Measurements from ENCODE around the gene ITFG2. TPM values are rescaled to one million over a fixed set of nuclear protein-coding genes. Genes with fewer than 3 reads are reported as not detected.

ITFG2 gene
- total and polyA plus RNA-seq, 2 donors (not counting 3 experiments of a cell fraction or from before 2014, with no cell fraction given): 25.0 to 31.9 TPM

- no peak overlapping the region for H3K4me2 ChIP-seq (ENCODE audit: insufficient read depth, low read length)
- no peaks in the 10 kb centered on the region for H3K4me1 ChIP-seq (ENCODE audit: control insufficient read depth, extremely low read depth, insufficient read depth, low read length)
- dilution Hi-C loops (cut with MboI; ENCODE audit: extremely low pct_ligation_motif_present, low sequenced_read_pairs) (no loop called here), intact Hi-C loops (cut with micrococcal nuclease) (no loop called here)
- DNase-seq (ENCODE audit: low read depth, low spot score): no peak
- H3K9ac ChIP-seq (replicated peaks; ENCODE audit: extremely low read depth, insufficient read depth, low read length): no peak overlapping the region
- H3K36me3 ChIP-seq (ENCODE audit: control insufficient read depth in 2 of 2, extremely low read depth in 1 of 2, insufficient read depth in 2 of 2, low read length in 2 of 2): no peaks in the 10 kb centered on the region
- H3K79me2 ChIP-seq (ENCODE audit: control insufficient read depth, insufficient read depth, low read length): no peaks in the 10 kb centered on the region
- H3K9me3 ChIP-seq (replicated peaks; ENCODE audit: control insufficient read depth, insufficient read depth, low read length): no peaks in the 10 kb centered on the region
- no peak for FAIRE-seq
- ChIA-PET POLR2A (no interaction called here), CTCF (no interaction called here)
- H3K4me3 ChIP-seq (replicated peaks in 1 of 3; ENCODE audit: insufficient read depth in 1 of 3, low read depth in 1 of 3, low read length in 3 of 3): no peak overlapping the region
- no peak for TF ChIP-seq JUN (IDR thresholded peaks at IDR 0.05; ENCODE audit: borderline replicate concordance, insufficient read depth, insufficient read length, low read depth)
- no peak for TF ChIP-seq MAX (IDR thresholded peaks at IDR 0.05; ENCODE audit: insufficient read depth, insufficient read length)
- TF ChIP-seq MYC (IDR thresholded peaks at IDR 0.05; ENCODE audit: low read depth, low read length): no peak
- no peak for TF ChIP-seq POLR2A (IDR thresholded peaks at IDR 0.05; ENCODE audit: low read depth, low read length)
- TF ChIP-seq POLR2AphosphoS5 (IDR thresholded peaks at IDR 0.05; ENCODE audit: insufficient read depth, low read depth, low read length): no peak
- no peaks in the 10 kb centered on the region for H4K20me1 ChIP-seq (replicated peaks; ENCODE audit: control insufficient read depth, extremely low read depth, insufficient read depth, low read length)
- no peak overlapping the region for H2AFZ ChIP-seq (ENCODE audit: low read depth, low read length)
- no TSS peak for BruUV-seq (replicated peaks)
- no peaks in the 10 kb centered on the region for H3K9me1 ChIP-seq (replicated peaks; ENCODE audit: control insufficient read depth, extremely low read depth, insufficient read depth, low read length)
- H3K27ac ChIP-seq (ENCODE audit: insufficient read depth, low read depth, low read length): no peak overlapping the region
- no peaks in the 10 kb centered on the region for H3K27me3 ChIP-seq (ENCODE audit: control insufficient read depth in 2 of 2, insufficient read depth in 2 of 2, low read length in 2 of 2)
Observed at GRCh38 chr12:2772370-2772769, 40.1 kb upstream of the ITFG2 start.

GRCh38 chr12:2773199-2773875 lies 39.1 kb upstream of the ITFG2 start:
- Histone ChIP-seq H3K27ac (ENCODE audit: insufficient read depth, low read depth, low read length) (no peak overlapping the region), H3K4me1 (ENCODE audit: control insufficient read depth, extremely low read depth, insufficient read depth, low read length) (no peaks in the 10 kb centered on the region), H3K36me3 (ENCODE audit: control insufficient read depth in 2 of 2, extremely low read depth in 1 of 2, insufficient read depth in 2 of 2, low read length in 2 of 2) (no peaks in the 10 kb centered on the region), H4K20me1 (replicated peaks; ENCODE audit: control insufficient read depth, extremely low read depth, insufficient read depth, low read length) (no peaks in the 10 kb centered on the region), H3K9me1 (replicated peaks; ENCODE audit: control insufficient read depth, extremely low read depth, insufficient read depth, low read length) (no peaks in the 10 kb centered on the region), H3K4me2 (ENCODE audit: insufficient read depth, low read length) (no peak overlapping the region), H3K9me3 (replicated peaks; ENCODE audit: control insufficient read depth, insufficient read depth, low read length) (no peaks in the 10 kb centered on the region), H2AFZ (ENCODE audit: low read depth, low read length) (no peak overlapping the region), H3K27me3 (ENCODE audit: control insufficient read depth in 2 of 2, insufficient read depth in 2 of 2, low read length in 2 of 2) (no peaks in the 10 kb centered on the region), H3K4me3 (replicated peaks in 1 of 3; ENCODE audit: insufficient read depth in 1 of 3, low read depth in 1 of 3, low read length in 3 of 3) (no peak overlapping the region), H3K9ac (replicated peaks; ENCODE audit: extremely low read depth, insufficient read depth, low read length) (no peak overlapping the region), H3K79me2 (ENCODE audit: control insufficient read depth, insufficient read depth, low read length) (no peaks in the 10 kb centered on the region)
- POLR2A ChIA-PET: no interaction called here
- dilution Hi-C loops (cut with MboI; ENCODE audit: extremely low pct_ligation_motif_present, low sequenced_read_pairs) (no loop called here), intact Hi-C loops (cut with micrococcal nuclease) (no loop called here)
- TF ChIP-seq MYC (IDR thresholded peaks at IDR 0.05; ENCODE audit: low read depth, low read length): no peak
- no peak for TF ChIP-seq EZH2 (IDR thresholded peaks at IDR 0.05; ENCODE audit: borderline replicate concordance, low read depth, low read length, severe bottlenecking)
- TF ChIP-seq GATA2 (IDR thresholded peaks at IDR 0.05; ENCODE audit: insufficient read depth, insufficient read length, low read depth, low read length): no peak
- TF ChIP-seq MAX (IDR thresholded peaks at IDR 0.05; ENCODE audit: insufficient read depth, insufficient read length): no peak
- TF ChIP-seq POLR2A (IDR thresholded peaks at IDR 0.05; ENCODE audit: low read depth, low read length): no peak
- TF ChIP-seq POLR2AphosphoS5 (IDR thresholded peaks at IDR 0.05; ENCODE audit: insufficient read depth, low read depth, low read length): no peak
- TF ChIP-seq CTCF (IDR thresholded peaks at IDR 0.05; ENCODE audit: extremely low read depth in 1 of 2, insufficient read depth in 1 of 2, low read depth in 1 of 2, low read length in 2 of 2): no peak
- no peak for TF ChIP-seq JUN (IDR thresholded peaks at IDR 0.05; ENCODE audit: borderline replicate concordance, insufficient read depth, insufficient read length, low read depth)
- no peak for TF ChIP-seq FOS (IDR thresholded peaks at IDR 0.05; ENCODE audit: borderline replicate concordance, insufficient read depth, low read length)
- DNase-seq (ENCODE audit: low read depth, low spot score) (no peak), FAIRE-seq (no peak)
- BruUV-seq (replicated peaks): no TSS peak
- CTCF ChIA-PET: interaction anchor here (1.5 kb wide), 1 partner anchor 11 kb away, joined by 5 read pairs; no protein-coding TSS in a partner anchor
